Islet of Langerhans (tissue), 1 donor: ENCODE data around the gene LCE1F.

Source experiments
- FAIRE-seq: peaks from one replicate; lab custom pipeline; 2011; peaks lifted over from hg19 to GRCh38; lab: Jason Lieb, UNC

LCE1F gene

DNA sequence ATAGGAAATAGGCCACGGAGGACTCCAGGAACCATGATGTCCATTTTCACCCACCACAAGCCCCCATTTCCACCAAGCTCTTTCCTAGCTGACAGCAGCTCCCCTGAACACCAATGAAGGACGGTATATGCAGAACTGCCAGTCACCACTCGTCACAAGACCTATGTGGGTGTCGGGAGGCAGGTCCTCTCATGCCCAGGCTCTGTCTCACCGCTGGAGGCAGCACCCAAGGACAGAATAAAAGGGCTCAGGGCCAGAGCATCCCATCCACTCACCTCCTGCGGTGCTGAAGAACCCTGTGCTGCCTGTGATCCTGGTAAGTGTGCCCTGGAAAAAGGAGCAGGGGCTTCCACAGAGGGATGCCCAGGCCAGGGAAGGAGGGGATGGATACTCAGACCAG is at the start of gene LCE1F:
Gene LCE1F (plus strand): TSS at position 266 of the 400 bp plus-strand sequence. CDS start 1,232 bp downstream, outside the sequence.
- no peak for FAIRE-seq

DNA sequence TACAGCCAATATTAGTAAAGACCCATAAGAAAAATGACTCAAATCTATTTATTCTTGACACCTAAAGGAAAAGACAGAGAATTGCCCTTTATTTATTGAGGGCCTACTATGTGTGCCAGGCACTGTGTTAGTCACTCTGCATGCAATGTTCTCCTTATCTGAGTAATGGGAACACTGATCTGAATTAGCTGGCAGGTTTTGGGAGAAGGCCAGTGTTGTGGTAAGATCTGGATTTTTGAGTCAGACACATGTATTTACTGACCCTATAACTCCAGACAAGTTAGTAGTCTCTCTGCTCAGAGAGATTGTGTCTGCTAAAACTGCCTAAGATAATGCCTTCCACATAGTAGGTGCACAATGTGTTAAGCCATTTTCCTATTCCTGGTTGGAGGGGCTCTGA is 49.7 kb upstream of the LCE1F start:
- FAIRE-seq: no peak

DNA sequence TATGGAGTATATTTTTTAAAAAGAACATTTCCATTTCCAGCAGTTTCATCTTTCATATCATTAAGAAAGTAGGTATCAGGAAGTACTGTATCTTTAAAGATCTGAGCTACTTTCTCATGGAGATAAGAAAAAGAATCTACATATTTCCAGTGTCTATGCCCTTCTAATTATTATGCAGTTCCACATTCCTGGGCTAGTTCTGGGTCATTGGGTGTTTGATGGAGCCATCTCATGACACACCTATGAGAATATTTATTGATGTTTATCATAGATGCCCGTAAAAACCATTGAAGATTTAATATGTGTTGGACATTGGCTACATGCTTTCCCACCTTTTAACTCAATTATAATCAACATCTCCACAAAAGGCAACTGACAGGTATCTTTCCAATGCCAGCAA is 46.0 kb upstream of the LCE1F start:
- FAIRE-seq: no peak

DNA sequence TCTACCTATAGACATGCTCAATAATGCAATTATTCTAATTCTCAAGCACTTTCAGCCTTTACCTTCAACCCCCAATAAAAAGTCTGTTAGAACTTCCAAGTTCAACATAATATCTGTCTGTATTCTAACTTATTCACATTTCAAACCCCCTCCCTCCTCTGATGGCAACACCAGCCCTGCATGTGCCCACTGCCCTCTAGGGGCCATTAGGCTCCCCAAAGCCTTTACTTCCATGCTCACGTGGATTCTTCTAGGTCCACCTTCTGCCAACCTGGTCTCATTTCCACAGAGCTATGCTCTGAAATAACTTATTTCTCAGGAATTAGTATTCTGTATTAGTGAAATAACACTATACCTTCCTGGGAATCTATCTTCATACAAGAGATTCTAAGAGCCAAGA is 39.3 kb upstream of the LCE1F start:
- FAIRE-seq: no peak

DNA sequence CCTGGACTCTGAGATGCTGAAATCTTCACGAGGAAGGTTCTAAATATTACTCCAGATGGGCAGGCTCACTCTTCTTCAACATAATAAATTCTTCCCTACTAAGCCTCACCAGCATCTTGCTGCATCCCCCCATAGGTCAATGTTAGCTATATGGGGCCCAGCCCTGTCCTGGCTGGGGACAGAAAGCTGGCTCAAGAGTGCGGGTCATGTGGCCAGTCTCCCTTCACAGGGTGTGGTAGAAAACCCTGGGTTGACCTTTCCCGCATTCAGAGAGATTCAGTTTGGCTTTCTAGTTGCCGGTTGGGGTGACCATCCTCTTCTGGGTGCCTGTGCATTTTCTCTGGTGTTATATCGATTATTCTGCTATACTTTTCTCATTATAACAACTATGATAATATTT is 36.9 kb upstream of the LCE1F start:
- no peak for FAIRE-seq

GRCh38 chr1:152739841-152740240 is 35.1 kb upstream of the LCE1F start:
- FAIRE-seq: no peak

GRCh38 chr1:152741656-152742055 is 33.3 kb upstream of the LCE1F start:
- FAIRE-seq: no peak

GRCh38 chr1:152743371-152744145 is 31.4 kb upstream of the LCE1F start:
- FAIRE-seq: no peak

- no peak for FAIRE-seq
These were observed 29.6 kb upstream of the LCE1F start for GRCh38 chr1:152745289-152745704.

- no peak for FAIRE-seq
These were observed 29.0 kb upstream of the LCE1F start for GRCh38 chr1:152745765-152746444.

DNA sequence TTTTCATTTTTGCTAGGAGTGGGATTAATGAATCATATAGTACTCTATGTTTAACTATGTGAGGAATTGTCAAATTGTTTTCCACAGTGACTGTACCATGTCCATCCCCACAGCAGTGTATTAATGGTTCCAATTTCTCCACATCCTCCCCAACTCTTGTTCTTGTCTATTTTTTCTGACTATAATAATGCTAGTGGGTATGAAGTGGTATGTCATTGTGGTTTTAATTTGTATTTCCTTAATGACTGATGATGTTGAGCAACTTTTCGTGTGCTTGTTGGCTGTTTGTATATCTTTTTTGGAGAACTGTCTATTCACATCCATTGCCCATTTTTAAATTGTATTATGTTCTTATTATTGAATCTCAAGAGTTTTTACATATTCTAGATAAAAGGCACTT is 27.1 kb upstream of the LCE1F start:
- FAIRE-seq: no peak

DNA sequence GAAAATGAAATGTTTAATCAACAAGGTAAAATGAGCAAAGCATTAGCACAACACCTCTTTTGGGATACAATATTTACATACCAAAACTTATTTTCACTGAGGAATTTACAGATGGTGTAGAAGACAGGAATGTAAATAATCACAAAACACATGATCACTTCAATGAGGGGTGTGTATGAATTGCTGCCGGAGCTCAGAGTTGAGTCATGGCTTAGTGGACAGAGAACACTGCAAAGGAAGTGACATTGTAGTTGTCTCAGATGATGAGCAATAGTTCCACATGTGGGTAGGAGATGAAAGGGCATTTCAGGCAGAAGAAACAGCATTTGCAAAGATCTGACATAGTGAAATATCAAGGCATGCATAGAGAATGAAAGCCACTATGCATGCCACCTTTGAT is 22.7 kb upstream of the LCE1F start:
- no peak for FAIRE-seq

- FAIRE-seq: no peak
These were observed 21.4 kb upstream of the LCE1F start for GRCh38 chr1:152753586-152753985.

DNA sequence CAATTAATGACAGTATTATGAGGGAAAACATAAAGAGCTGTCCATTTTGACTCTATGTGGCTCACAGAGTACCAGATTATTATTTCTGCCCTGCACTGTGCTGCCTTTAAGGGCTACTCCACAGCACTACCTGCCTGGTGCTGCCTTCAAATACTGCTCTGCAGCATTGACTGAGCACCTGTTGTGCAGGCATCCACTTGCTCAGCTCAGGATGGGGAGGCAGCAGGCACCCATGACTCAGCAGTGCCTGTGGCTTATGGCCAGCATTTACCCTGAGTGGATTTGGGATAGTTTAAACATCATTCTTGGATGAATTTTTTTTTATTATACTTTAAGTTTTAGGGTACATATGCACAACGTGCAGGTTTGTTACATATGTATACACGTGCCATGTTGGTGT is 18.1 kb upstream of the LCE1F start:
- FAIRE-seq: no peak

- no peak for FAIRE-seq
These were observed 17.2 kb upstream of the LCE1F start, which contains the start of gene KPRP for GRCh38 chr1:152757747-152758146. Gene KPRP, plus strand, starts transcription at chr1:152758025. Its CDS starts 1,564 bp downstream, at chr1:152759589.

DNA sequence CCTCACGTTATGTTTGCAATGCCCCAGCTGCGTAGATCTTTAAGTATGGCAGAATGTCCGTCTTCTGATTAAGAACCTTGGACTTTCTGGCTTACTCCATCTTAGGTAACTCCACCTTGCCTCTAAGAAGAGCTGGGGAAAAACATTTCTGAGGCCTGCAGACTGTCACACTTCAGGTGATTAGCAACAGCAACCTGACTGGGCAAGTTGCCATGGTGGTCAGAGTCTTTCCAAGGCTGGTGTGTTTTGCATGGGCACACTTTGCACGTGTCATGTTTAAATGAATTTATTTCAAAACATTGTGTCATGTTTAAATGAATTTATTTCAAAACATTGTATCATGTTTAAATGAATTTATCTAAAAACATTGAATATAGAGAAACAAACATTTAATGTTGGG is 16.3 kb upstream of the LCE1F start:
- FAIRE-seq: no peak

- FAIRE-seq: no peak
These were observed 15.3 kb upstream of the LCE1F start for GRCh38 chr1:152759453-152760173.

- no peak for FAIRE-seq
These were observed 14.3 kb upstream of the LCE1F start for GRCh38 chr1:152760551-152761190.

DNA sequence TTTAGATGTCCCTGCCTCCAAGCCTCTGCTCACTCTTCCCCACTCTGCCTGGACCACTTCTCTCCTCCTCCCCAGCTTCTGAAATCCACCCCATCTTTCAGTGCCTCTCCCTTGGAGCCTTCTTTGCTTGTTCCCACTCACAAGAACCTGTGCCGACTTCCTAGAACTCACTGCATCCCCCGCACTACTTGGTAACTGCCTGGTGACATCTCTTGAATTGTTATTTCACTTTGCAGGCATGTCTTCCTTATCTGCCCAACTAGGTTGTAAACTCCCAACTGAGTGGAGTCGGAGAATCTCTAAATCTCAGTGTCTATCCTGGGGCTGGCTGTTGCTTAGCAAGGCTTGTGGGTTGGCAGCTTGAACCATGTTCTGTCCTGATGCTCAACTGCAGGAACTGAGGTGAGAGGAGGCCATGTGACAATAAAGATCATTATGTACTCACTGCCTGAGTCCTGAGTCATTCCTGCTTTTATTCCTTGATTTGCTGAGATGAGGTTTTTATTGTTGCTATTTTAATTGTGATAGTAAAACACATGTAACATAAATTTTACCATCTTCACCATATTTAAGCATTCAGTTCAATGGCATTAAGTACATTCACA is 13.2 kb upstream of the LCE1F start:
- no peak for FAIRE-seq

DNA sequence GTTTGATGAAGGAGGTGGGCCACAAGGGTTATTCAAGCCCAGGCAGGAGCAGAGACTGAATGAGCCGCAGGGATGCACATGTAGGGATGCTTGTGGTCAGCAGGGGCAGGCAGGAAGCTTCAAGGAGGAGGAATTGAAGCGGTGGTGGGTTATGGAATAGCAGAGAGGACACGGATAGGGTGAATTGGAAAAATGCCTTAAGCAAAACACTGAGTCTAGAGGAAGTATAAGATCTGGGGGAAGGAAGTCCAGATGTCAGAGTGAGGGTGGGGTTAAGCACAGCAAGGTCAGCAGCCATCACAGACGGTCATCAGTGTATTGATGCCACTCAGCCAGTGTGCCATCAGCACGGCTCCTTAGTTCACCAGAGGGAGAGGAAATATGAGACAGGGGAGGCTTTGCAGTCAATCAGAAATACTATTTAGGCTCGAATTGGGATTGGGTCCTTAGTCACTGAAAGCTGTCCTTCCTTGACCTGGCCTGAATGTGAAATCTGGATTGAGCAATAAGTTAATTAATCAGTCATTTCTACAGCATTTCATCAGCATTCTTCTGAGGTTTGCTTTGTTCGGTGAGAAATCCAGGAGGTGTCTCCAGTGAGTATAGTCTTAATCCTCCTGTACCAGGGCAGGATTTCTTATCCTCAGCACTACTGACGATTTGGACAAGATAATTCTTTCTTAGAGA is 6.0 kb upstream of the LCE1F start:
- FAIRE-seq: no peak

DNA sequence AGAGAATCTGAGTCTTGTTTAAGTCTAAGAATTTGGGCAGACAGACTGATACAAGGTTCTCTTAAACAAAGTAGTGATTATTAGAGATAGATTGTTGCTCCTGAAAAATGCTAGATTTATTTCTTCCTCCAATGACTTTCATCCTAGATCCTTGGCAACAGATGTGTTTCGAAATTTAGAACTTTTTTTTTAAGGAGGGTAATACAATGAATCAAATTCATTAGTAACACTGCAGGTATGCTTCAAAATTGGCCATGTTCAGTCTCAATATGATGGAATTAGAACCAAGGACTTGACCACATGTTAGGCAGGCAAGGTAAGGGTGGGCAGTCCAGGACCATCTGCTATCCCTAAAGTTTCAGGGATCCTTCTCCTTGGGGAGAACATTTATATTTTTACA is 4.5 kb upstream of the LCE1F start:
- no peak for FAIRE-seq

- FAIRE-seq: no peak
These were observed 1.4 kb downstream of the LCE1F start for GRCh38 chr1:152776361-152776760.
